Epidermal melanocyte (primary cell): ENCODE data around the gene KIF26A.
"Not testable (repeated sequence)": the region's sequence is repeated elsewhere in the genome, so short reads cannot be mapped to it uniquely, and the experiment has no call there.

Experiments
- DNase-seq: peaks from one replicate; pipeline ENCODE4 v3.0.0; 2011; ENCODE audit warnings: low spot score; ENCODE audit not compliant: insufficient read length

The KIF26A gene

GRCh38 chr14:104143521-104144452 is 5.4 kb downstream of the KIF26A start:
- DNase-seq, result no peak

- DNase-seq, result no peak
Observed at GRCh38 chr14:104144453-104144790, 6.0 kb downstream of the KIF26A start.

GRCh38 chr14:104144911-104145825 is 6.8 kb downstream of the KIF26A start:
- DNase-seq, result no peak

- no peak for DNase-seq
Observed at GRCh38 chr14:104145826-104146601, 7.6 kb downstream of the KIF26A start.

GRCh38 chr14:104146651-104147345 is 8.4 kb downstream of the KIF26A start:
- no peak for DNase-seq

GRCh38 chr14:104147346-104148125 is 9.1 kb downstream of the KIF26A start:
- DNase-seq, result no peak

GRCh38 chr14:104148433-104149277 is 10.3 kb downstream of the KIF26A start:
- DNase-seq, result no peak

GRCh38 chr14:104149278-104149595 is 10.8 kb downstream of the KIF26A start:
- no peak for DNase-seq

GRCh38 chr14:104149617-104150135 is 11.3 kb downstream of the KIF26A start:
- DNase-seq, result no peak

GRCh38 chr14:104150136-104151025 is 12.0 kb downstream of the KIF26A start:
- peak; percentile 79 for DNase-seq

GRCh38 chr14:104151026-104151381 is 12.6 kb downstream of the KIF26A start:
- no peak for DNase-seq

- no peak for DNase-seq
Observed at GRCh38 chr14:104151566-104152245, 13.3 kb downstream of the KIF26A start.

- DNase-seq, result no peak
Observed at GRCh38 chr14:104152246-104152575, 13.8 kb downstream of the KIF26A start.

- DNase-seq, result no peak
Observed at GRCh38 chr14:104152686-104153393, 14.5 kb downstream of the KIF26A start.

GRCh38 chr14:104153394-104153755 is 15.0 kb downstream of the KIF26A start:
- not testable (repeated sequence) for DNase-seq

- DNase-seq, result no peak
Observed at GRCh38 chr14:104154246-104154645, 15.9 kb downstream of the KIF26A start.

- no peak for DNase-seq
Observed at GRCh38 chr14:104155513-104155912, 17.1 kb downstream of the KIF26A start.
